GM12878 (cell line): ENCODE measurements around the gene KRT81. TPM values are rescaled to one million over a fixed set of nuclear protein-coding genes. Genes with fewer than 3 reads are reported as not detected.
"Not testable (repeated sequence)": the region's sequence is repeated elsewhere in the genome, so short reads cannot be mapped to it uniquely, and the experiment has no call there.

Experiments used
- ATAC-seq: fragments of 200-7000 bp; cut with Tn5 transposase; 3 replicates; pipeline ENCODE4 v1.9.1; 2020; ENCODE audit warnings: mild to moderate bottlenecking, moderate library complexity
- BruUV-seq: library from RNA; stranded (reverse); fragments of 400-500 nt; replicated peaks from 2 replicates; lab custom pipeline; 2021; lab: Mats Ljungman, UMichigan
- CTCF ChIA-PET: fragments of 300-600 bp; sonication (Branson Sonifier 250); formaldehyde crosslinking; extraction: SDS; loops from one replicate; lab custom pipeline; 2021; ENCODE audit warnings: inconsistent platforms; lab: Yijun Ruan, JAX
- POLR2A ChIA-PET: fragments of 350-600 bp; formaldehyde crosslinking; extraction: SDS; loops from one replicate; lab custom pipeline; 2021; ENCODE audit warnings: inconsistent platforms; lab: Charles Lee
- RAD21 ChIA-PET: fragments of 300-600 bp; sonication (Branson Sonifier 250); formaldehyde crosslinking; loops from one replicate; lab custom pipeline; 2023; ENCODE audit warnings: antibody characterized with exemption; ENCODE audit not compliant: unreplicated experiment; lab: Charles Lee
- SMC1A ChIA-PET: fragments of 300-600 bp; sonication (Branson Sonifier 250); formaldehyde crosslinking; loops from one replicate; lab custom pipeline; 2023; ENCODE audit not compliant: unreplicated experiment, uncharacterized antibody; lab: Charles Lee
- DNase-seq: peaks from one replicate; pipeline ENCODE4 v3.0.0-alpha.2; 2011; ENCODE audit warnings: low read depth, low spot score
- FAIRE-seq: peaks from 3 replicates; lab custom pipeline; 2011; peaks lifted over from hg19 to GRCh38; lab: Jason Lieb, UNC
- H2AFZ ChIP-seq: 2 replicates; pipeline ENCODE4 v1.6.0; 2011; ENCODE audit warnings: low read depth, low read length, control low read depth; ENCODE audit not compliant: control insufficient read depth
- H3K27ac ChIP-seq: 2 replicates; pipeline ENCODE4 v1.5.1; 2011; ENCODE audit warnings: control low read depth; ENCODE audit not compliant: control insufficient read depth, insufficient read depth
- H3K27me3 ChIP-seq, 2 experiments: replicated peaks in 1 of 2; 2 replicates each; pipeline versions ENCODE4 v1.6.0 to v1.6.1; 2011; ENCODE audit warnings: low read length in 1 of 2; ENCODE audit not compliant: control insufficient read depth in 2 of 2, insufficient read depth in 2 of 2
- H3K36me3 ChIP-seq, 2 experiments: 2 replicates each; pipeline ENCODE4 v1.5.1; 2011; ENCODE audit warnings: low read length in 1 of 2; ENCODE audit not compliant: control insufficient read depth in 2 of 2, insufficient read depth in 2 of 2
- H3K4me1 ChIP-seq: 2 replicates; pipeline ENCODE4 v1.6.1; 2011; ENCODE audit warnings: mild to moderate bottlenecking, low read length, moderate library complexity, mixed read lengths; ENCODE audit not compliant: control insufficient read depth, insufficient read depth
- H3K4me2 ChIP-seq: 2 replicates; pipeline ENCODE4 v1.6.0; 2011; ENCODE audit warnings: control low read depth; ENCODE audit not compliant: control insufficient read depth, insufficient read depth
- H3K4me3 ChIP-seq: fragments of 200-600 bp; sonication (generic); 2 replicates; pipeline ENCODE4 v1.5.1; 2016
- H3K79me2 ChIP-seq: 2 replicates; pipeline ENCODE4 v1.6.0; 2011; ENCODE audit warnings: low read length; ENCODE audit not compliant: control insufficient read depth, insufficient read depth
- H3K9ac ChIP-seq: 2 replicates; pipeline ENCODE4 v1.8.0; 2011; ENCODE audit warnings: low read length, control low read depth, mixed read lengths; ENCODE audit not compliant: control insufficient read depth, insufficient read depth
- H3K9me3 ChIP-seq: replicated peaks from 3 replicates; pipeline ENCODE4 v1.5.1; 2011; ENCODE audit warnings: mild to moderate bottlenecking, low read length; ENCODE audit not compliant: control insufficient read depth, insufficient read depth
- H4K20me1 ChIP-seq: 2 replicates; pipeline ENCODE4 v1.6.0; 2011; ENCODE audit not compliant: control insufficient read depth, insufficient read depth
- CEBPZ ChIP-seq: fragments of 150-350 bp; IDR thresholded peaks from 2 replicates; pipeline ENCODE4 v1.6.1; 2016; ENCODE audit warnings: low read depth, low read length
- WGBS: methylation state at CpG from one replicate; pipeline ENCODE4 v1.1.6; 2016; ENCODE audit warnings: low lambda C conversion rate; ENCODE audit not compliant: insufficient replicate concordance, insufficient coverage; ENCODE audit errors: missing lambda C conversion rate; 5-methylcytosine and 5-hydroxymethylcytosine counted together
- in situ Hi-C: fragments of 300-500 bp; cut with MboI; formaldehyde crosslinking; loops from 9 replicates; pipeline ENCODE4 v1.14.3; 2018; ENCODE audit warnings: mixed read lengths
- intact Hi-C: fragments of 100-400 bp; cut with micrococcal nuclease; formaldehyde crosslinking; loops from one replicate; pipeline ENCODE4 v1.14.2; 2022; ENCODE audit not compliant: unreplicated experiment
- polyA plus RNA-seq, 11 experiments: library from polyadenylated mRNA; depleted of rRNA in 4 of 11; unstranded in 6 of 11; stranded (reverse) in 5 of 11; fragments of >200 nt; fragmentation: Nextera tagmentation in 4 of 11; fragmentation: Illumina TruSeq in 1 of 11; extraction: Ambion mirVana in 4 of 11; extraction: Trizol in 1 of 11; gene quantifications; 1 replicate in 1 of 11; 2 replicates in 10 of 11; pipeline versions ENCODE4 v1.2.1 to v1.2.3, GENCODE V29; 2011 to 2016; ENCODE audit warnings: inconsistent platforms in 2 of 11, missing spikeins in 2 of 11, low read depth in 1 of 11
- total RNA-seq, 4 experiments: library from RNA; depleted of rRNA in 3 of 4; stranded (reverse); fragments of >200 nt in 3 of 4; fragmentation: Illumina TruSeq in 1 of 4; extraction: Trizol in 1 of 4; gene quantifications; 2 replicates each; pipeline versions ENCODE4 v1.2.1 to v1.2.3, GENCODE V29; 2013 to 2021
- TF ChIP-seq, protein P1 (sequence below), 3 experiments: IDR thresholded peaks in 2 of 3; conservative IDR thresholded peaks in 1 of 3; 2 replicates each; pipeline ENCODE4 v1.5.1; 2011; ENCODE audit warnings: low read depth in 3 of 3, low read length in 3 of 3, mild to moderate bottlenecking in 3 of 3, control low read depth in 2 of 3, moderate library complexity in 2 of 3, inconsistent platforms in 1 of 3, mixed read lengths in 1 of 3; ENCODE audit not compliant: control insufficient read depth in 2 of 3, insufficient read depth in 1 of 3; ENCODE audit errors: extremely low read depth in 1 of 3

Gene KRT81
- total and polyA plus RNA-seq, 10 of the 15 experiments (the other 5 are each of a cell fraction or from before 2014, with no cell fraction given), result 0.05 to 0.15 TPM; not detected in 8

DNA sequence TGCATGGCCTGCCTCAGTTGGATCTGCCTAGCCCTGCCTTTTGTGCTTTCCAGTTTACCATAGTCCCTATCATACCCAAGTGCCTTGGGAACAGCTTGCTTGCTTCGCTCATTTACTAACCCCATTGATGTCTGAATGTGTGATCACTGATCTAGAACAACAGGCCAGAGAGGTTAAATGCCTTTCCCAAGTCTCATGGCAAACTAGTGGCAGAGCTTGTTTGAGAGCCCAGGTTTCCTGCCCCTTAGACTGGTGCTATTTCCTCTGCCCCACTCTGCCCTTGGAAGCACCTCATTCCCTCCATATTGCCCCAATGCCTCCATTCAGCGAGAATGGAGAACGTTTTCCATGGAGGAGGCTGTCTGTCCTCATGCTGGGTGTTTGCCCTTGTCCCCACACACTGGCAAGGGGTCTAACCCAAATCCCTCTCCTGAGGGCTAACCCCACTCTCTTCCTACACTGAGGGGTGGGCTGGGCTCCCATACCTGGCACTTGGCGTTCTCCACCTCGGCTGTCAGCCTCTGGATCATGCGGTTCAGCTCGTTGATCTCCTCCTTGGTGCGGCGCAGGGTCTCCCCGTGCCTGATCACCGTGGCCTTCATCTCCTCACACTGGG lies 38.5 kb downstream of the KRT81 start (continued):
- no peak for TF ChIP-seq CEBPZ

DNA sequence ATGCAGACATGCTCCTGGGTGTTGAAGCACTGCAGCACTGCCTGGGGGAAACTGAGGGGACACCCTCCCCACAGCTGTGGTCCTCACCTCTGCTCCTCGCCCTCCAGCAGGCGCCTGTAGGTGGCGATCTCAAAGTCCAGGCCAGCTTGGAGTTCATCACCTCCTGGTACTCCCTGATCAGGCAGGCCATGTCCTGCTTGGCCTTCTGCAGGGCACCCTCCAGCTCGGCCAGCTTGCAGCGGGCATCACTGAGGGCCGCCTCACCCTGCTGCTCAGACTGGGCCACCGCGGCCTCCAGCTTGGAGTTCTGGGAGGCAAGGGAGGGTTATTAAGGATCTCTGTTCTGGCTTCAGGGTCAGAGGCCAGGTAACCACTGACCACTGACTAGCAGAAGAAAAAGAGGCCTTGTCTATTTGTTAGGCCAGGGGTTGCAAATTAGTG lies 39.1 kb downstream of the KRT81 start:
- ATAC-seq, result peak; percentile 22; the same call in 1 of the 3 replicates
- intact Hi-C loops, H2AFZ ChIP-seq, H3K4me2 ChIP-seq, H3K27me3 ChIP-seq, H4K20me1 ChIP-seq, H3K36me3 ChIP-seq, in situ Hi-C loops, BruUV-seq, H3K4me3 ChIP-seq, H3K79me2 ChIP-seq, H3K4me1 ChIP-seq, FAIRE-seq, H3K9ac ChIP-seq, H3K9me3 ChIP-seq, DNase-seq, H3K27ac ChIP-seq, POLR2A ChIA-PET: not testable (repeated sequence)
- ChIA-PET RAD21 (interaction anchor here (0.9 to 1.0 kb wide), 2 partner anchors 14 to 29 kb away, joined by 3 read pairs; no protein-coding TSS in a partner anchor), SMC1A (interaction anchor here (1.3 kb wide), 1 partner anchor 16 kb away, joined by 4 read pairs; no protein-coding TSS in a partner anchor), CTCF (interaction anchor here (0.7 to 3.5 kb wide), 11 partner anchors 8 to 75 kb away, joined by 3 to 13 read pairs (median 4); no protein-coding TSS in a partner anchor)
- TF ChIP-seq, protein P1, sequence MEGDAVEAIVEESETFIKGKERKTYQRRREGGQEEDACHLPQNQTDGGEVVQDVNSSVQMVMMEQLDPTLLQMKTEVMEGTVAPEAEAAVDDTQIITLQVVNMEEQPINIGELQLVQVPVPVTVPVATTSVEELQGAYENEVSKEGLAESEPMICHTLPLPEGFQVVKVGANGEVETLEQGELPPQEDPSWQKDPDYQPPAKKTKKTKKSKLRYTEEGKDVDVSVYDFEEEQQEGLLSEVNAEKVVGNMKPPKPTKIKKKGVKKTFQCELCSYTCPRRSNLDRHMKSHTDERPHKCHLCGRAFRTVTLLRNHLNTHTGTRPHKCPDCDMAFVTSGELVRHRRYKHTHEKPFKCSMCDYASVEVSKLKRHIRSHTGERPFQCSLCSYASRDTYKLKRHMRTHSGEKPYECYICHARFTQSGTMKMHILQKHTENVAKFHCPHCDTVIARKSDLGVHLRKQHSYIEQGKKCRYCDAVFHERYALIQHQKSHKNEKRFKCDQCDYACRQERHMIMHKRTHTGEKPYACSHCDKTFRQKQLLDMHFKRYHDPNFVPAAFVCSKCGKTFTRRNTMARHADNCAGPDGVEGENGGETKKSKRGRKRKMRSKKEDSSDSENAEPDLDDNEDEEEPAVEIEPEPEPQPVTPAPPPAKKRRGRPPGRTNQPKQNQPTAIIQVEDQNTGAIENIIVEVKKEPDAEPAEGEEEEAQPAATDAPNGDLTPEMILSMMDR (IDR thresholded peaks at IDR 0.05 in 2 of 3, conservative IDR thresholded peaks at IDR 0.05 in 1 of 3; ENCODE audit: control insufficient read depth in 2 of 3, extremely low read depth in 1 of 3, insufficient read depth in 1 of 3, low read depth in 3 of 3, low read length in 3 of 3), result peak in 2 of 3 experiments; percentile 18 to 24; a peak in 2 of 6 replicates
- WGBS, result 75% methylated on average over 8 of the region's 8 CpGs
